Subcutaneous adipose tissue (tissue), 4 donors: ENCODE measurements around the gene PICK1. TPM values are rescaled to one million over a fixed set of nuclear protein-coding genes. Genes with fewer than 3 reads are reported as not detected.

Experiments
- total RNA-seq, 4 donors: library from RNA; depleted of rRNA; stranded (reverse); fragments of >200 nt; gene quantifications; one replicate each; pipeline ENCODE4 v1.1.0, GENCODE V29; 2016
- TF ChIP-seq, protein P1 (sequence below): fragments of 450-650 bp; IDR thresholded peaks from one replicate; pipeline ENCODE4 v1.5.1; 2016; ENCODE audit warnings: low read depth, mild to moderate bottlenecking, control low read depth, antibody characterized with exemption, moderate library complexity

PICK1 gene
- total RNA-seq, 4 donors from 2014 or later: 12.9 to 42.1 (median 33.3) TPM

DNA sequence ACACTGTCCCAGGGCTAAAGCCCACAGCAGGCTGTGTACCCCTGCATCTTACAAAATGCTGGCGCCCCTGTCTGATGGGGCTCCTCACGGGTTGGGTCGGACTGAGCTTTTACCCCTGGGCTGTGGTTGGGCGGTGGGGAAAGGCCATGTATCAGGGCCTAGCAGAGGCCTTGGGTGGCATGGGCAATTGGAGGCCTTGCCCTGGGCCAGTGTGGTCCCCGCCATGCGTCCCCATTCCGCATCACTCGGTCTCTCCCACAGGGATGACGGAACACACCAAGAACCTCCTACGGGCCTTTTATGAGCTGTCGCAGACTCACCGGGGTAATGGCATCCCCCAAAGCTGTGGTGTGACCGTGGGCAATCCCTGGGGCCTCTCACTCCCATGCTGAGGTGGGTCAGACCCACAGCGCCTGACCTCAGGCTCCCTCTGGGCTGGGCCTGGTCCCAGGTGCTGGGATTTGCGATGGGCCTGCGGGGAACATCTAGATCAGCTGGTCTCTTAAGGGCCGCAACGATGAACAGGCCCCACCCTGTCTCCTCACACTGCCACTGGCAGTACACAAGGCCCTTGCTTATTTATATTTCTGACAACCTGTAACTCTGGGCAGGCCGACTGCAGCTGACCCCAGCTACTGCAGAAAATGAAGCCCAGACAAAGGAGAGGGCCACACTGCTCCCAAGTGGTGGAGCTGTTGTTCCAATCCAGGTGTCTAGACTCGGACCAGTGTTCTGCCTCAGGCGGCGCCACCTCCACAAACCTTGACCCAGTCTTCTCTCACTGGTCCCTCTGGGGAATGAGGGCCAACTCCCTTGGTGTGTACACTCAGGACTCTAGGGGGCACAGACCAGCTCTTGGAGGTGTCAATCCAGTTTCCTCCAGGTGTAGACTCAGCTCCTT is 14.5 kb downstream of the PICK1 start:
- TF ChIP-seq, protein P1, sequence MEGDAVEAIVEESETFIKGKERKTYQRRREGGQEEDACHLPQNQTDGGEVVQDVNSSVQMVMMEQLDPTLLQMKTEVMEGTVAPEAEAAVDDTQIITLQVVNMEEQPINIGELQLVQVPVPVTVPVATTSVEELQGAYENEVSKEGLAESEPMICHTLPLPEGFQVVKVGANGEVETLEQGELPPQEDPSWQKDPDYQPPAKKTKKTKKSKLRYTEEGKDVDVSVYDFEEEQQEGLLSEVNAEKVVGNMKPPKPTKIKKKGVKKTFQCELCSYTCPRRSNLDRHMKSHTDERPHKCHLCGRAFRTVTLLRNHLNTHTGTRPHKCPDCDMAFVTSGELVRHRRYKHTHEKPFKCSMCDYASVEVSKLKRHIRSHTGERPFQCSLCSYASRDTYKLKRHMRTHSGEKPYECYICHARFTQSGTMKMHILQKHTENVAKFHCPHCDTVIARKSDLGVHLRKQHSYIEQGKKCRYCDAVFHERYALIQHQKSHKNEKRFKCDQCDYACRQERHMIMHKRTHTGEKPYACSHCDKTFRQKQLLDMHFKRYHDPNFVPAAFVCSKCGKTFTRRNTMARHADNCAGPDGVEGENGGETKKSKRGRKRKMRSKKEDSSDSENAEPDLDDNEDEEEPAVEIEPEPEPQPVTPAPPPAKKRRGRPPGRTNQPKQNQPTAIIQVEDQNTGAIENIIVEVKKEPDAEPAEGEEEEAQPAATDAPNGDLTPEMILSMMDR: no peak

DNA sequence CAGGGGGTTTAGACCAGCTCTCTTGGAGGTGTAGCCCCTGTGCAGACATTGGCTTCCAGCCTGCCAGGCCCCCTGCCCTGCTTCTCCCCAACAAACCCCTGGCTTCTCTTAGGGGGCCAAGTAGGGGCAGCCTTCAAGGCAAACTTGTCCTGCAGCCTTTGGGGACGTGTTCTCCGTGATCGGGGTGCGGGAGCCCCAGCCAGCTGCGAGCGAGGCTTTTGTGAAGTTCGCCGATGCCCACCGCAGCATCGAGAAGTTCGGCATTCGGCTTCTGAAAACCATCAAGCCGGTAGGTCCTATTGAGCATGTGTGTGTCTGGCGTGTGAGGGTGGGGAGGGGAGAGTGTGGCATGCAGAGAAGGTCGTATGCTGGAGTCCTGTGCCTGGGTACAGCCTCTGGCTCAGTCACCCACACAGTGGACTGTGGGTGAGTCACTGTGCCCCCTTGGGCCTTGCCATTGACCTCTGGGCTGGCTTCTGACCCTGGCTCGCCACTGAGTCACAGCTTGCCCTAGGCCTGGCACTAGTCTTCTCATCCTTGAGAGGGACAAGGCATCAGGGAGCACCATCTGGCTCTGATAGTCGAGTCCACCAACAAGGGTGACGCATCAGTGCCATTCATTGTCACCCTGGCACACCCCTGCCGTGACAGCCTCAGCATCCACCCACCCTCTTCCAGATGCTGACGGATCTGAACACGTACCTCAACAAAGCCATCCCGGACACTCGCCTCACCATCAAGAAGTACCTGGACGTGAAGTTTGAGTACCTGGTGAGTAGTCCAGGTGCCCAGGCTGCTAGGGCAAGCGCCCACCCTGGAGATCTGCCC is 15.3 kb downstream of the PICK1 start:
- TF ChIP-seq, protein P1: no peak

DNA sequence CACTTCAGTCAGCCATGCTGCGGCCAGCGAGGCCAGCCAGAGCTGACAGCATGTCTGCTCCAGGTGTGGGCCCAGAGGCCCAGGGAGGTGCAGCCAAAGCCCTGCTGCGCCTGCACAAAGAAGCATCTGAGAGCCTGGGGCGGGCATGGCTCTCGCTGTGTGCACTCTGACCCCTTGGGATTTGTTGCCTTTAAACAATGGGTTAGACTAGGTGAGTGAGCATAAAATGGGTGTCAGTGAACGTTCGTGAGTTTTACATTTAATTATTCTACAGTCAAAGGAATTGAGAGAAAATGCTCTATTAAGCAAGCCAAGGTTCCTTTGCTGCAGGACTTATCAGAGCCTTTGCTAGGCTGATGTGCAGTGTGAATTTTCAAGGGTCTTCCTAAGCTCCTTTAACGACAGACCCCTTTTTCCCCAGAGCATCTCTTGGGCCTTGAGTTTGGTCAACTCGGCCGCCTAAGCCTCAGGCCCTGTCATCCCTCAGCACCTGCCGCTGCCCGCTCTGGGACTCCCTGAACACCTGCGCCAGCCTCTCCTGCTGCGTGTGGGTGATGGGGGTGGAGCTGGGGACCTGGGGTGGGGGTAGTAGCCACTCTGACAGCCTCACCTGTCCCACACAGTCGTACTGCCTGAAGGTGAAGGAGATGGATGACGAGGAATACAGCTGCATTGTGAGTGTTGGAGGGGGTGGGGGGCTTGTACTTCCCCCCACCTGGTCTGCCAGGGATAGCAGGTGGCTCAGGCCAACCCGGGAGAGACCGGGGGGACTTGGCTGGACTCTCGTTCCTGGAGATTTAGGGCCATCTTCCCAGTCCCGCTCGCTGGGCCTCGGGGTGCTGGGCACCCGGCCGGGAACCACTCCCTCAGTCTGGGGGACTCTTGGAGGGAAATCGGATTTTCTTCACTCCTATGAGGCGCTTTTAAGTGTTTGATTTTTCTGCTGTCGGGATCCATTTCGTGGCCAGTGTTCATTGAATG is 16.2 kb downstream of the PICK1 start:
- TF ChIP-seq, protein P1: no peak

DNA sequence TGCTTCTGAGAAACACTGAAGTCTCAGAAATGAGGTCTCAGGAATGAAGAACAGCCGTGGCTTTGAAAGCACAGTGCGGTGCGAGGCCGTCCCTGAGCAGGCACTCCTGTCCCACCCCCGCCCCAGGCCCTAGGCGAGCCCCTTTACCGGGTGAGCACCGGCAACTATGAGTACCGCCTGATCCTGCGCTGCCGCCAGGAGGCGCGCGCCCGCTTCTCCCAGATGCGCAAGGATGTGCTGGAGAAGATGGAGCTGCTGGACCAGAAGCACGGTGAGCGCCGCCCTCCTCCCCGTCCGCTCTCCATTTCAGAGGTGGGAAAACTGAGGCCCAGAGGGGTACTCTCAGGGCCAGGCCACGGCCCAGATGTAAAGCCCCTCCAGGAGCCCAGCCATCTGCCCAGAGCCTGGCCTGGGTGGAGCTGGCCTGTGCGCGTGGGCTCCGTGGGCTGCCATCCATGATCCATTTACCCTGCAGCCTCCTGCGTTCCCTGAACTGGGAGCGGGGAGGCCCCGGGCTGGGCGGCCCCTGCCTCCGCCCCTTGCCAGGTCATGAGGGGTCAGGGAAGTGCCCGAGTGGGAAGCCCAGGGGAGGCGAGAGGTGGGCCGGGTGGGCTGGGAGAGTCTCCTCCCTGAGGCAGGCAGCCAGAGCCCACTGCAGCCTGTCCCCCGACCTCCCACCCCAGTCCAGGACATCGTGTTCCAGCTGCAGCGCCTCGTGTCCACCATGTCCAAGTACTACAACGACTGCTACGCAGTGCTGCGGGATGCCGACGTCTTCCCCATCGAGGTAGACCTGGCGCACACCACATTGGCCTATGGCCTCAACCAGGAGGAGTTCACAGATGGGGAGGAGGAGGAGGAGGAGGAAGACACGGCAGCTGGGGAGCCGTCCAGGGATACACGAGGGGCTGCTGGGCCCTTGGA is 17.2 kb downstream of the PICK1 start:
- TF ChIP-seq, protein P1: no peak

DNA sequence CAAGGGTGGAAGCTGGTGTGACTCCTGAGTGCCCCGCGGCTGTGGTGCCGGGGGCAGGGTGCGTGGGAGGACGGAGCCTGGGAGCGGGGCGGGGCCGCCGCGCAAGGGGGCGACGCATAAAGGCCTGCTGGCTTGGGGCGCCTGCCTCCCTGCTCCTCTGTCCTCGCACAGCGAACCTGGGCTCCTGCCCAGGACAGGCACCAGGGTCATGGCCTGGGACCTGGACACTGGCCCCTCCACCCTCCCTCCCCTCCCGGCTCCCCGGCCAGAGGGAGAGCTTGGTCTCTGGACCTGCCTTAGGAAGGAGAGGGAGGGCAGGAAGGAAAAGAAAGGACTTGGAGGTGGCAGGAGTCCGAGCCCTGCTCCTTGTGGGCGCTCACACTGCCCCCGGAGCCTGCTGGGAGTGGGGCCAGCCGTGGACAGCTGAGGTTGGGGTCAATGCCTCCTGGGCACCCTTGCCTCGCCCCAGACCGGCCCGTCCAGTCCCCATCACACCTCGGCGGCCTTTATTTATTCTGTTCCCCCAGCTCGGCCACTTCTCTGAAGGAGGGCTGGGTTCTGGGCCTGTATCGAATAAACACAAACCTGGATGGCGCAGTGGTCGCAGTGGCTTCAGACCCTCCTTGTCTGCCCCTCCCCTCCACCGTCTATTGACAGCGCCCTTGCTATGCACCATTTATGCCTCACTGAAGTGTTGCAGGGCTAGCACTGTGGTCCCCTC is 18.1 kb downstream of the PICK1 start:
- TF ChIP-seq, protein P1: no peak

DNA sequence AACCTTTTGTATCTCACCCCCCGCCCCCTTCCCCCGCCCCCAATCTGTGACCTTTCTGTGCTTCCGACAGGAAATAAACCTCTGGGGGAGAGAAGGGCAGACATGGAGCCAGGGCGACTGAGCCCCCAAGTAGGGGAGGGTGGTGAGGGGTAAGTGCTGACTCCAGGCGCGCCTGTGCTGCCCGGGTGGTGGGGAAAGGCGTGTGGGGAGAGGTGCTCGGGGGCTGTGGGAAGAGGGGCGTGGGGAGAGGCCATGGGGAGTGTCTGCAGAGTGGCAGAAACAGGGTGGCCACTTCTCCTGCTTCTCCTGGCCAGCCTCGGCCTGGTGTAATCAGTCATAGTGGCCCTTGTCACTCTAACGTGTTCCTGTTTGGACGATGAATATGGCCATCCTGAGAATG is 18.8 kb downstream of the PICK1 start:
- TF ChIP-seq, protein P1: no peak
